HL-60 (cell line): ENCODE measurements around the gene FAM83E.

Source experiments
- DNase-seq, 2 experiments: peaks; one replicate each; pipeline ENCODE4 v3.0.0-alpha.2; 2010 to 2020; ENCODE audit warnings: low read depth in 1 of 2, low spot score in 1 of 2
- H3K27ac ChIP-seq: fragments of 250-450 bp; sonication (Bioruptor Pico); replicated peaks from 2 replicates; pipeline ENCODE4 v1.5.1; 2020; ENCODE audit warnings: mild to moderate bottlenecking, moderate library complexity
- H3K27me3 ChIP-seq: fragments of 250-450 bp; sonication (Bioruptor Pico); 2 replicates; pipeline ENCODE4 v1.5.1; 2021; ENCODE audit warnings: mild to moderate bottlenecking, moderate library complexity; ENCODE audit not compliant: insufficient read depth, poor library complexity, severe bottlenecking
- H3K4me3 ChIP-seq: replicated peaks from 2 replicates; pipeline ENCODE4 v1.5.1; 2011; ENCODE audit warnings: mild to moderate bottlenecking, control low read depth, low read length; ENCODE audit not compliant: insufficient read depth
- GABPA ChIP-seq: IDR thresholded peaks from 2 replicates; pipeline ENCODE4 v1.6.1; 2012; ENCODE audit warnings: low read depth
- POLR2AphosphoS5 ChIP-seq: IDR thresholded peaks from 2 replicates; pipeline ENCODE4 v1.6.1; 2012; ENCODE audit warnings: low read depth
- SPI1 ChIP-seq: IDR thresholded peaks from 2 replicates; pipeline ENCODE4 v1.6.1; 2012; ENCODE audit warnings: low read depth, mild to moderate bottlenecking, borderline replicate concordance
- TF ChIP-seq, protein P1 (sequence below): IDR thresholded peaks from one replicate; pipeline ENCODE4 v1.5.1; 2011; ENCODE audit warnings: low read length, control low read depth, inconsistent platforms; ENCODE audit not compliant: insufficient read depth
- TF ChIP-seq, protein P2 (sequence below): IDR thresholded peaks from 2 replicates; pipeline ENCODE4 v1.6.1; 2012; ENCODE audit warnings: low read depth; ENCODE audit not compliant: insufficient replicate concordance

Gene FAM83E

DNA sequence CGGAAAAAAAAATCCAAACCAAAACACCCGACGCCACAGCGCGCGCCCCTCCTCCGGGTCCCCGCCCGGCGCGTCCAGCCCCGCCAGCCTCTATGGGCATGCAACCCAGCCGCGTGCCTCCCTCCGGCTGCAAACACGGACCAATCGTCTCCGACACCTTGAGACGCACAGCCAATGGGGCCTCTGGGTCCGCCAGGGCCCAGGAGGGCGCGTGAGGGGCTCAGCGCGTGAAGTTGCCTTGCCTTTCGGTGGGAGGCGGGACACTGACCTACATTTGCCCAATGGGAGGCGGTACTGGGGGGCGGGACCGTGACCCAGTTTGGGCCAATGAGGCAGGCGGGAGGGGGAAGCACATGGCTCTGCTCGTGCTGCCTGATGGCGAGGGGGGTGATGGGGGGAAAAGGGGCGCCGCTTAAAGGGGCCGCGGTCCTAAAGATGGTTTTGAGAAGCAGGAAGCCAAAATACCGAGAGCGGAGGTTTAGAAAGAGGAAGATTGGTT is 22.6 kb upstream of the FAM83E start:
- H3K27ac ChIP-seq: peak overlapping the region; percentile 96

DNA sequence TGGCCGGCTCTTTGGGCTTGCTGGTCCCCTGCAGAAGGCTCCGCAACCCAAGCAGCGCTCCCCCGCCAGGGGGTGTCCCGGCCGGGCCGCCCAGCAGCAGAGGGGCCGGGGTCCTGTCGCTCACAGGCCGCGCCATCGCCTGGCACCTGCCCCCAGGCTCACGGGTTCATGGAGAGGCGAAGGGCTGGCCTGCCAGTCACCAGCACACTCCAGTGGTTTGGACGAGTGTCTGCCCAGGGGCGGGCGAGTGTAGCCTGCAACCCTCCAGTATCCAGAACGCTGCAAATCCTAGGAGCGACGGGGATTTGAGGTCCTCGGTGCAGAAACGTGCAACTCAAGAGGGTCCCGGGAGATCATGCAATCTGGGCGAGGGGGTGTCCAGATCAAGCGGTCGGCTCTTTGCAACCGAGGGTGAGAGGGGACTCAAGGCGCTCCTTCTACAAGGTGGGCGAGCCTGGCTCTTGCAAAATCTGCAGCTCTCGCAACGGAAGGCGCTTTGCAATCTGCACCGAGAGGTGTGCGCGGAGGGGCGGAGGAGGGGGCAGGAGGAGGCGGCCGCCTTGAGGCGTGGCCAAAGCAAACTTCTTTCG is 22.1 kb upstream of the FAM83E start, which contains the start of gene DBP:
Gene DBP, minus strand, starts transcription at position 521 of the 590 bp plus-strand sequence. Its CDS starts 385 bp downstream, at position 136.
- DNase-seq: peak in 1 of 2 experiments; percentile 71
- Histone ChIP-seq H3K4me3 (peak within 1 kb of the TSS; percentile 87), H3K27me3 (no peaks in the 10 kb centered on the region), H3K27ac (peak within 1 kb of the TSS; percentile 96)
- TF ChIP-seq SPI1 (no peak), POLR2AphosphoS5 (peak; percentile 56; the same call in 1 of the 2 replicates)
- TF ChIP-seq, protein P1, sequence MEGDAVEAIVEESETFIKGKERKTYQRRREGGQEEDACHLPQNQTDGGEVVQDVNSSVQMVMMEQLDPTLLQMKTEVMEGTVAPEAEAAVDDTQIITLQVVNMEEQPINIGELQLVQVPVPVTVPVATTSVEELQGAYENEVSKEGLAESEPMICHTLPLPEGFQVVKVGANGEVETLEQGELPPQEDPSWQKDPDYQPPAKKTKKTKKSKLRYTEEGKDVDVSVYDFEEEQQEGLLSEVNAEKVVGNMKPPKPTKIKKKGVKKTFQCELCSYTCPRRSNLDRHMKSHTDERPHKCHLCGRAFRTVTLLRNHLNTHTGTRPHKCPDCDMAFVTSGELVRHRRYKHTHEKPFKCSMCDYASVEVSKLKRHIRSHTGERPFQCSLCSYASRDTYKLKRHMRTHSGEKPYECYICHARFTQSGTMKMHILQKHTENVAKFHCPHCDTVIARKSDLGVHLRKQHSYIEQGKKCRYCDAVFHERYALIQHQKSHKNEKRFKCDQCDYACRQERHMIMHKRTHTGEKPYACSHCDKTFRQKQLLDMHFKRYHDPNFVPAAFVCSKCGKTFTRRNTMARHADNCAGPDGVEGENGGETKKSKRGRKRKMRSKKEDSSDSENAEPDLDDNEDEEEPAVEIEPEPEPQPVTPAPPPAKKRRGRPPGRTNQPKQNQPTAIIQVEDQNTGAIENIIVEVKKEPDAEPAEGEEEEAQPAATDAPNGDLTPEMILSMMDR: no peak

More for the DNA sequence above, 22.6 kb upstream of the FAM83E start:
- Histone ChIP-seq H3K4me3 (peak overlapping the region; percentile 87), H3K27me3 (no peaks in the 10 kb centered on the region)
- peak; percentile 99 to 100 for DNase-seq
- TF ChIP-seq GABPA: no peak
- TF ChIP-seq, protein P1: no peak
- TF ChIP-seq, protein P2, sequence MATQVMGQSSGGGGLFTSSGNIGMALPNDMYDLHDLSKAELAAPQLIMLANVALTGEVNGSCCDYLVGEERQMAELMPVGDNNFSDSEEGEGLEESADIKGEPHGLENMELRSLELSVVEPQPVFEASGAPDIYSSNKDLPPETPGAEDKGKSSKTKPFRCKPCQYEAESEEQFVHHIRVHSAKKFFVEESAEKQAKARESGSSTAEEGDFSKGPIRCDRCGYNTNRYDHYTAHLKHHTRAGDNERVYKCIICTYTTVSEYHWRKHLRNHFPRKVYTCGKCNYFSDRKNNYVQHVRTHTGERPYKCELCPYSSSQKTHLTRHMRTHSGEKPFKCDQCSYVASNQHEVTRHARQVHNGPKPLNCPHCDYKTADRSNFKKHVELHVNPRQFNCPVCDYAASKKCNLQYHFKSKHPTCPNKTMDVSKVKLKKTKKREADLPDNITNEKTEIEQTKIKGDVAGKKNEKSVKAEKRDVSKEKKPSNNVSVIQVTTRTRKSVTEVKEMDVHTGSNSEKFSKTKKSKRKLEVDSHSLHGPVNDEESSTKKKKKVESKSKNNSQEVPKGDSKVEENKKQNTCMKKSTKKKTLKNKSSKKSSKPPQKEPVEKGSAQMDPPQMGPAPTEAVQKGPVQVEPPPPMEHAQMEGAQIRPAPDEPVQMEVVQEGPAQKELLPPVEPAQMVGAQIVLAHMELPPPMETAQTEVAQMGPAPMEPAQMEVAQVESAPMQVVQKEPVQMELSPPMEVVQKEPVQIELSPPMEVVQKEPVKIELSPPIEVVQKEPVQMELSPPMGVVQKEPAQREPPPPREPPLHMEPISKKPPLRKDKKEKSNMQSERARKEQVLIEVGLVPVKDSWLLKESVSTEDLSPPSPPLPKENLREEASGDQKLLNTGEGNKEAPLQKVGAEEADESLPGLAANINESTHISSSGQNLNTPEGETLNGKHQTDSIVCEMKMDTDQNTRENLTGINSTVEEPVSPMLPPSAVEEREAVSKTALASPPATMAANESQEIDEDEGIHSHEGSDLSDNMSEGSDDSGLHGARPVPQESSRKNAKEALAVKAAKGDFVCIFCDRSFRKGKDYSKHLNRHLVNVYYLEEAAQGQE: no peak
- no peak for TF ChIP-seq SPI1

DNA sequence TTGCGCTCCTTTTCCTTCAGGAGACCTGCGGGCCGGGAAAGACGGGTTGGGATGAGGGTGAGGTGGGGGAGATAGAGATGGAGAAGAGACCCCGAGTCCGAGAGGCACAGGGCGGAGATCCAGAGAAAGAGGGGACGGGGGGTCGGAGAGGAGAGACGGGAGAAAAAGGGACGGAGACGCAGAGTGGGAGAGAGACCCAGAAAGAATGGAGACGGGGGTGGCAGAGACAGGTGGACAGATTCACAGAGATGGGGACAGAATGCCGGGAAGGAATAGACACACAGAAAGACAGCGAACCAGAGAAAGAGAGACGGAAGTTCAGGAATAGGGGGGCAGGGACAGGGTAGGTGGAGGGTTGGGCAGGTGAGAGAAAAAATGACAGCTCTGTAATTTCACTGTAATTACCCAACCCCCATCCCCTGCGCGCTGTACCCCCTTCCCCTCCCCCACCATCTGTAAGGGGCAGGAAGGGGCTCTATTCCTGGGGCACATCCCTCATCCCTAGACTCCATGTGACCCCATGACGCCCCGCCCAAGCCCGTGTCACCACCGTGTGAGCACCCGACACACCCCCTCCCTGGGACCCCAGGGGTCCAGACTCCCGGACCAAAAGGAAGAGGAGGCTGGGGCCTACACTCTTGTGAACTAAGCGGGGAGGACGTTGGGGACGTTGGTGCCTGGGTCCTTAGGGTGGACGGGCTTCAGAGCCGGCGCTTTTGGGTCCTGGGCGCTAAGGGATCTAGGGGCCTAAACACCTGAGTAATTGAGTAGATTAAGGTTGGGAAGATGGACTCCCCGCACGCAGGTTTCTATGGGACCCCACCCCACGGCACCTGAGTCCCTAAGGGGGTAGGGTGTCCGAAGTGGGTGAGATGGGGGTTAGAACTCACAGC is 21.3 kb upstream of the FAM83E start:
- H3K27ac ChIP-seq: peak overlapping the region; percentile 96
- H3K4me3 ChIP-seq: peak overlapping the region; percentile 87
- TF ChIP-seq, protein P2: no peak
- TF ChIP-seq GABPA (no peak), SPI1 (no peak), POLR2AphosphoS5 (no peak)
- TF ChIP-seq, protein P1: no peak
- DNase-seq: peak in 1 of 2 experiments; percentile 51
- H3K27me3 ChIP-seq: no peaks in the 10 kb centered on the region
